Thyroid gland (tissue), 4 donors: ENCODE data around the gene SERP1.

Source experiments
- POLR2A ChIP-seq, 2 donors: fragments of 450-650 bp; IDR thresholded peaks; one replicate each; pipeline ENCODE4 v1.6.1; 2017; ENCODE audit warnings: antibody characterized with exemption in 2 of 2, mild to moderate bottlenecking in 2 of 2, moderate library complexity in 1 of 2
- TF ChIP-seq, protein P1 (sequence below), 6 experiments: fragments of 200-600 bp in 3 of 6; fragments of 450-650 bp in 3 of 6; sonication (generic) in 3 of 6; IDR thresholded peaks; one replicate each; pipeline ENCODE4 v1.5.1; 2016 to 2019; ENCODE audit warnings: antibody characterized with exemption in 6 of 6, mild to moderate bottlenecking in 2 of 6, inconsistent platforms in 1 of 6, moderate library complexity in 1 of 6

DNA sequence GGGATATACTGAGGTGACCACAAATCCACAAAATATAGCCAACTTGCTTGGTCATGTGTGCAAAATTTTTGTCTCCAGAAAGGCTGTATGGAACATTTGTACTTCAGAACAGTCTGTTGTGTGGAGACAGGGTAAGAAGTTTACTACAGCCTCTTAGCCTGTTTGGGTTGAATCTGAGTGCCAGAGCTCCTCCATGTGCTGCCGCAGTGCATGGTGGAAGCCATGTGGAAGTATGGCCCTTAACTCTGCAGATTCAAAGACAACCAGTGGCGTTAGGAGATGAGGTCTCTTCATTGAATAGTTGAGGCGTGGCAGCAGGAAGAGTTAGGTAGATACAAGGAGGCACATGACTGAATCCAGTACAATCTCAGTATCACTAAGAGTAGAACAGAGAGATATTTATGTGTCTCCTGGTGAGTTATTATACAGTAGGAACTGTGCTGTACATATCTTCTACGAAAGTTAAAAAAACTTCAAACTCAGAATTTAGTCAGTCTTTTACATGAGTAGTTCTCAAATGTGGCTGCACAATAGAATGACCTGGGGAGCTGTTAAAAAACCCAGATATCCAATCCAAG, 9.7 kb upstream of the SERP1 start:
- TF ChIP-seq, protein P1, sequence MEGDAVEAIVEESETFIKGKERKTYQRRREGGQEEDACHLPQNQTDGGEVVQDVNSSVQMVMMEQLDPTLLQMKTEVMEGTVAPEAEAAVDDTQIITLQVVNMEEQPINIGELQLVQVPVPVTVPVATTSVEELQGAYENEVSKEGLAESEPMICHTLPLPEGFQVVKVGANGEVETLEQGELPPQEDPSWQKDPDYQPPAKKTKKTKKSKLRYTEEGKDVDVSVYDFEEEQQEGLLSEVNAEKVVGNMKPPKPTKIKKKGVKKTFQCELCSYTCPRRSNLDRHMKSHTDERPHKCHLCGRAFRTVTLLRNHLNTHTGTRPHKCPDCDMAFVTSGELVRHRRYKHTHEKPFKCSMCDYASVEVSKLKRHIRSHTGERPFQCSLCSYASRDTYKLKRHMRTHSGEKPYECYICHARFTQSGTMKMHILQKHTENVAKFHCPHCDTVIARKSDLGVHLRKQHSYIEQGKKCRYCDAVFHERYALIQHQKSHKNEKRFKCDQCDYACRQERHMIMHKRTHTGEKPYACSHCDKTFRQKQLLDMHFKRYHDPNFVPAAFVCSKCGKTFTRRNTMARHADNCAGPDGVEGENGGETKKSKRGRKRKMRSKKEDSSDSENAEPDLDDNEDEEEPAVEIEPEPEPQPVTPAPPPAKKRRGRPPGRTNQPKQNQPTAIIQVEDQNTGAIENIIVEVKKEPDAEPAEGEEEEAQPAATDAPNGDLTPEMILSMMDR (IDR thresholded peaks at IDR 0.05) = no peak
- no peak for TF ChIP-seq POLR2A (IDR thresholded peaks at IDR 0.05)
